Vagina (tissue), 2 donors: ENCODE results near the gene YES1. TPM values are rescaled to one million over a fixed set of nuclear protein-coding genes. Genes with fewer than 3 reads are reported as not detected.

ENCODE experiments used
- DNase-seq, 2 donors: peaks; one replicate each; pipeline ENCODE4 v3.0.0-alpha.2; 2017; ENCODE audit errors: extremely low spot score in 2 of 2
- H3K27ac ChIP-seq: fragments of 200-600 bp; sonication (generic); one replicate; pipeline ENCODE4 v1.5.1; 2019
- H3K27me3 ChIP-seq: fragments of 200-600 bp; sonication (generic); one replicate; pipeline ENCODE4 v1.5.1; 2019
- H3K36me3 ChIP-seq, 2 donors: fragments of 200-600 bp; sonication (generic); one replicate each; pipeline ENCODE4 v1.5.1; 2017 to 2019
- H3K4me1 ChIP-seq: fragments of 200-600 bp; sonication (generic); one replicate; pipeline ENCODE4 v1.5.1; 2019
- H3K4me3 ChIP-seq, 2 donors: fragments of 200-600 bp; sonication (generic); 1 replicate in 1 of 2; 2 replicates in 1 of 2; pipeline ENCODE4 v1.5.1; 2016 to 2019
- H3K9me3 ChIP-seq: fragments of 200-600 bp; sonication (generic); one replicate; pipeline ENCODE4 v1.5.1; 2019
- POLR2A ChIP-seq, 2 donors: fragments of 450-650 bp; IDR thresholded peaks; one replicate each; pipeline ENCODE4 v1.6.1; 2017; ENCODE audit warnings: antibody characterized with exemption in 2 of 2, mild to moderate bottlenecking in 2 of 2, moderate library complexity in 2 of 2
- POLR2AphosphoS5 ChIP-seq, 2 donors: sonication (generic); formaldehyde crosslinking; IDR thresholded peaks; one replicate each; pipeline ENCODE4 v1.9.0; 2017; ENCODE audit warnings: antibody characterized with exemption in 2 of 2, mild to moderate bottlenecking in 2 of 2, low read depth in 1 of 2; ENCODE audit not compliant: insufficient read depth in 1 of 2
- intact Hi-C: fragments of 100-400 bp; cut with DNase I; formaldehyde crosslinking; loops from one replicate; pipeline ENCODE4 v1.15.1; 2023
- total RNA-seq: library from RNA; depleted of rRNA; stranded (reverse); fragments of >200 nt; gene quantifications from one replicate; pipeline ENCODE4 v1.2.3, GENCODE V29; 2016
- TF ChIP-seq, protein P1 (sequence below), 3 experiments: fragments of 450-650 bp in 2 of 3; fragments of 200-600 bp in 1 of 3; sonication (generic) in 1 of 3; IDR thresholded peaks; one replicate each; pipeline ENCODE4 v1.5.1; 2017 to 2019; ENCODE audit warnings: antibody characterized with exemption in 3 of 3, mild to moderate bottlenecking in 2 of 3, moderate library complexity in 2 of 3

YES1 gene
- total RNA-seq, 1 donor from 2014 or later, result 92.1 TPM

DNA sequence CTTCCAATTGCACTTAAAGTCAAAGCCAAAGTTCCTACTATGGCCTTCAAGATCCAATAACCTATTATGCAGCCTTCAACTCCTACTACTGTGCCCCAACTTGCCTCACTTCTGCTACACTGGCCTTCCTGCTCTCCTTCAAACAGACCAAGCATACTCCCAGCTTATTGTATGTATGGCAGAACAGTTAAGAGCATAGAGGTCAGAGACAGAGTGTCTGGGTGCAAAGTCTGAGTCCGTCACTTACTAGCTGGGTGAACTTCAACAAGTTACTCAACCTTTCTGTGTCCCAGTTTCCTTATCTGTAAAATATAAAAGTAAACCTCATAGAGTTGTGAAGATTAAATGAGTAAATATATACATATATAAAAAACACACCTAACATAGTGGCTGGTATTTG is 37.2 kb downstream of the YES1 start:
- DNase-seq, result no peak
- H3K27ac ChIP-seq, result no peak overlapping the region
- no peak overlapping the region for H3K4me3 ChIP-seq
- H3K4me1 ChIP-seq, result peaks cover 18% of the 10 kb centered on the region
- TF ChIP-seq, protein P1, sequence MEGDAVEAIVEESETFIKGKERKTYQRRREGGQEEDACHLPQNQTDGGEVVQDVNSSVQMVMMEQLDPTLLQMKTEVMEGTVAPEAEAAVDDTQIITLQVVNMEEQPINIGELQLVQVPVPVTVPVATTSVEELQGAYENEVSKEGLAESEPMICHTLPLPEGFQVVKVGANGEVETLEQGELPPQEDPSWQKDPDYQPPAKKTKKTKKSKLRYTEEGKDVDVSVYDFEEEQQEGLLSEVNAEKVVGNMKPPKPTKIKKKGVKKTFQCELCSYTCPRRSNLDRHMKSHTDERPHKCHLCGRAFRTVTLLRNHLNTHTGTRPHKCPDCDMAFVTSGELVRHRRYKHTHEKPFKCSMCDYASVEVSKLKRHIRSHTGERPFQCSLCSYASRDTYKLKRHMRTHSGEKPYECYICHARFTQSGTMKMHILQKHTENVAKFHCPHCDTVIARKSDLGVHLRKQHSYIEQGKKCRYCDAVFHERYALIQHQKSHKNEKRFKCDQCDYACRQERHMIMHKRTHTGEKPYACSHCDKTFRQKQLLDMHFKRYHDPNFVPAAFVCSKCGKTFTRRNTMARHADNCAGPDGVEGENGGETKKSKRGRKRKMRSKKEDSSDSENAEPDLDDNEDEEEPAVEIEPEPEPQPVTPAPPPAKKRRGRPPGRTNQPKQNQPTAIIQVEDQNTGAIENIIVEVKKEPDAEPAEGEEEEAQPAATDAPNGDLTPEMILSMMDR (IDR thresholded peaks at IDR 0.05), result no peak
- TF ChIP-seq POLR2A (IDR thresholded peaks at IDR 0.05) (no peak), POLR2AphosphoS5 (IDR thresholded peaks at IDR 0.05; ENCODE audit: insufficient read depth in 1 of 2, low read depth in 1 of 2) (no peak)
- no peaks in the 10 kb centered on the region for H3K9me3 ChIP-seq
- H3K27me3 ChIP-seq, result no peaks in the 10 kb centered on the region
- no peaks in the 10 kb centered on the region for H3K36me3 ChIP-seq
- intact Hi-C loops, result no loop called here

GRCh38 chr18:773980-774624 is 37.9 kb downstream of the YES1 start:
- H3K4me1 ChIP-seq, result peaks cover 18% of the 10 kb centered on the region
- no peaks in the 10 kb centered on the region for H3K9me3 ChIP-seq
- intact Hi-C loops, result no loop called here
- DNase-seq, result no peak
- TF ChIP-seq POLR2A (IDR thresholded peaks at IDR 0.05), result no peak
- TF ChIP-seq POLR2AphosphoS5 (IDR thresholded peaks at IDR 0.05; ENCODE audit: insufficient read depth in 1 of 2, low read depth in 1 of 2), result no peak
- H3K27ac ChIP-seq, result no peak overlapping the region
- no peaks in the 10 kb centered on the region for H3K27me3 ChIP-seq
- H3K4me3 ChIP-seq, result no peak overlapping the region
- H3K36me3 ChIP-seq, result no peaks in the 10 kb centered on the region

DNA sequence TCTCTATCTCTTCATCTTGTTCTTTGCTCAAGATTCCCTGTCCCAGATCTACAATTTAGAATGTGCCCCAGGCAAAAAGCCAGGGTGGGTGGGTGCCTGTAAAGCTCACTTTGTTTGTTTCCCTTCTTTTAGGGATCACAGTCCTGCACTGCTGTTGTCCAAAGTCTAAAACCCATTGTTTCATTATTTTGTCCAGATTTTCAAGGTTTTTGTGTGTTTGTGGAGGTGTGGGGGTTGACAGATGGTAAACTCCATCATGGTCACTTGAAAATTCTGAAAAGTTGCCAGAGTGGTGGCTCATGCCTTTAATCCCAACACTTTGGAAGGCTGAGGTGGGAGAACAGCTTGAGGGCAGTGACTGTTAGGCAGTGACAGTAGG is 41.5 kb downstream of the YES1 start:
- intact Hi-C loops, result no loop called here
- Histone ChIP-seq H3K27me3 (no peaks in the 10 kb centered on the region), H3K4me3 (no peak overlapping the region)

DNA sequence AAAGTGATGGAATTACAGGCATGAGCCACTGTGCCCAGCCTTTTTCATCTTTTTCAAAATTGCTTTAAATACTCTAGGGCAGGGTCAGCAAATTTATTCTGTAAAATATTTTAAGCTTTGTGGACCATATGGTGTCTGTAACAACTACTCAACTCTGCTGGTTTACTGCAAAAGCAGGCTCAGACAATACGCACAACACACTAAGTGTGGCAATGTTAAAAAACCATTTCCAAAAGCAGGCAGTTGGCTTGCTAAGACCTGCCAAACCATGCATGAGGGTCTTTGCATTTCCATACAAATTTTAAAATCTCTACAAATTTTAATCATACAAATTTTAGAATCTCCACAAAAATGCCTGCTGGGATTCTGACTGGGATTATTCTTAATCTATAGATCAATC is 44.1 kb downstream of the YES1 start:
- intact Hi-C loops, result no loop called here
- no peak for TF ChIP-seq POLR2AphosphoS5 (IDR thresholded peaks at IDR 0.05; ENCODE audit: insufficient read depth in 1 of 2, low read depth in 1 of 2)
- TF ChIP-seq, protein P1 (IDR thresholded peaks at IDR 0.05), result no peak
- TF ChIP-seq POLR2A (IDR thresholded peaks at IDR 0.05), result no peak
- Histone ChIP-seq H3K4me1 (no peaks in the 10 kb centered on the region), H3K9me3 (no peaks in the 10 kb centered on the region), H3K27ac (no peak overlapping the region), H3K36me3 (no peaks in the 10 kb centered on the region), H3K27me3 (no peaks in the 10 kb centered on the region), H3K4me3 (no peak overlapping the region)
- DNase-seq, result no peak

More for the DNA sequence above, 41.5 kb downstream of the YES1 start:
- no peak for DNase-seq
- no peaks in the 10 kb centered on the region for H3K36me3 ChIP-seq
- no peaks in the 10 kb centered on the region for H3K9me3 ChIP-seq
- no peak overlapping the region for H3K27ac ChIP-seq
- TF ChIP-seq POLR2AphosphoS5 (IDR thresholded peaks at IDR 0.05; ENCODE audit: insufficient read depth in 1 of 2, low read depth in 1 of 2) (no peak), POLR2A (IDR thresholded peaks at IDR 0.05) (no peak)
- TF ChIP-seq, protein P1 (IDR thresholded peaks at IDR 0.05), result no peak
- H3K4me1 ChIP-seq, result no peaks in the 10 kb centered on the region

DNA sequence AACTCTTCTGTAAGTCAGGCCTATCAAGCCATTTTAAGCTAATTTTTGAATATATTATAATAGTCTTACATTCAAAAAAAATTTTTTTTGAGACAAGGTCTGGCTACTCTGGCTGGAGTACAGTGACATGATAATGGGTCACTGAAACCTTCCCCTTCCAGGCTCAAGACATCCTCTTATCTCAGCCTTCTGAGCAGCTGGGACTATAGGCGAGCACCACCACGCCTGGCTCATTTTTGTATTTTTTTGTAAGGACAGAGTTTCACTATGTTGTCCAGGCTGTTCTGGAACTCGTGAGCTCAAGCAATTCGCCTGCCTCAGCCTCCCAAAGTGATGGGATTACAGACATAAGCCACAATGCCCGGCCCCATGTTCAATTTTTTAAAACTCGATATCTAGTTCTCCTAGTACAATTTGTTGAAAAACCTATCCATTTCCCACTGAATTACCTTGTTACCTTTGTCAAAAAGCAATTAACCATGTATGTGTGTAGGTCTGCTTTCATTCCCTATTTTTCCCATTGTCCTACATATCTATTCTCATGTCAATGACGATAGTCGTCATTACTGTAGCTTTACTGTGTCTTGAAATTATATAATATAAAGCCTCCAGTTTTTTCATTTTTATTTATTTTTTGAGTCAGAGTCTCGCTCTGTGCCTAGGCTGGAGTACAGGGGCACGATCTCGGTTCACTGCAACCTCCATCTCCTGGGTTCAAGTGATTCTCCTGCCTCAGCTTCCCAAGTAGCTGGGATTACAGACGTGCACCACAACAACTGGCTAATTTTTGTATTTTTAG is 44.8 kb downstream of the YES1 start:
- H3K27ac ChIP-seq, result no peak overlapping the region
- intact Hi-C loops, result no loop called here
- no peaks in the 10 kb centered on the region for H3K36me3 ChIP-seq
- H3K4me1 ChIP-seq, result no peaks in the 10 kb centered on the region
- TF ChIP-seq POLR2A (IDR thresholded peaks at IDR 0.05), result no peak
- H3K27me3 ChIP-seq, result no peaks in the 10 kb centered on the region
- no peak overlapping the region for H3K4me3 ChIP-seq
- no peaks in the 10 kb centered on the region for H3K9me3 ChIP-seq
- no peak for DNase-seq

- no peak for DNase-seq
- Histone ChIP-seq H3K36me3 (no peaks in the 10 kb centered on the region), H3K27me3 (no peaks in the 10 kb centered on the region), H3K27ac (no peak overlapping the region), H3K4me3 (no peak overlapping the region), H3K4me1 (no peaks in the 10 kb centered on the region), H3K9me3 (no peaks in the 10 kb centered on the region)
- TF ChIP-seq POLR2AphosphoS5 (IDR thresholded peaks at IDR 0.05; ENCODE audit: insufficient read depth in 1 of 2, low read depth in 1 of 2), result no peak
- TF ChIP-seq, protein P1 (IDR thresholded peaks at IDR 0.05), result no peak
- TF ChIP-seq POLR2A (IDR thresholded peaks at IDR 0.05), result no peak
- intact Hi-C loops, result no loop called here
Observed at GRCh38 chr18:766550-766860, 45.5 kb downstream of the YES1 start.
